B cell (primary cell): Measurements from ENCODE around the gene PLAC8L1. TPM values are rescaled to one million over a fixed set of nuclear protein-coding genes. Genes with fewer than 3 reads are reported as not detected.

Experiments
- ATAC-seq: fragments of 200-7000 bp; cut with Tn5 transposase; one replicate; pipeline ENCODE4 v1.10.0; 2021; ENCODE audit warnings: low read depth, mild to moderate bottlenecking, moderate number of reproducible peaks, moderate library complexity
- CTCF ChIA-PET: fragments of 350-600 bp; sonication (Branson Sonifier 250); formaldehyde crosslinking; loops from one replicate; lab custom pipeline; 2021; ENCODE audit warnings: antibody characterized with exemption, inconsistent platforms; lab: Charles Lee
- POLR2A ChIA-PET: fragments of 350-600 bp; sonication (Branson Sonifier 250); formaldehyde crosslinking; loops from one replicate; lab custom pipeline; 2021; ENCODE audit warnings: antibody characterized with exemption; lab: Charles Lee
- DNase-seq: peaks from one replicate; pipeline ENCODE4 v3.0.0; 2013
- H2AFZ ChIP-seq: 2 replicates; pipeline ENCODE4 v1.6.1; 2012; ENCODE audit warnings: mild to moderate bottlenecking, low read depth, low read length; ENCODE audit not compliant: insufficient read depth, poor library complexity, severe bottlenecking
- H3K27ac ChIP-seq, 2 donors: 1 replicate in 1 of 2; 2 replicates in 1 of 2; pipeline ENCODE4 v1.5.1; 2012 to 2013; ENCODE audit warnings: low read length in 2 of 2, mild to moderate bottlenecking in 2 of 2, moderate library complexity in 1 of 2
- H3K27me3 ChIP-seq, 4 experiments: fragments of 200-600 bp in 1 of 4; sonication (generic) in 1 of 4; replicated peaks in 1 of 4; 1 replicate in 2 of 4; 2 replicates in 2 of 4; pipeline versions ENCODE4 v1.6.1 to v1.7.0; 2013 to 2016; ENCODE audit warnings: low read length in 3 of 4, mild to moderate bottlenecking in 2 of 4, mixed read lengths in 1 of 4, moderate library complexity in 1 of 4; ENCODE audit not compliant: insufficient read depth in 4 of 4, control insufficient read depth in 3 of 4; ENCODE audit errors: control extremely low read depth in 1 of 4
- H3K36me3 ChIP-seq, 2 experiments: replicated peaks in 1 of 2; 1 replicate in 1 of 2; 2 replicates in 1 of 2; pipeline versions ENCODE4 v1.6.1 to v1.7.1; 2013; ENCODE audit warnings: low read length in 1 of 2; ENCODE audit not compliant: insufficient read depth in 2 of 2, control insufficient read depth in 1 of 2; ENCODE audit errors: control extremely low read depth in 1 of 2, extremely low read depth in 1 of 2
- H3K4me1 ChIP-seq, 2 donors: fragments of 200-600 bp in 1 of 2; sonication (generic) in 1 of 2; 1 replicate in 1 of 2; 2 replicates in 1 of 2; pipeline versions ENCODE4 v1.5.1 to v1.6.1; 2013 to 2017; ENCODE audit warnings: low read length in 2 of 2; ENCODE audit not compliant: control insufficient read depth in 2 of 2, insufficient read depth in 2 of 2
- H3K4me2 ChIP-seq: replicated peaks from 2 replicates; pipeline ENCODE3; 2012; ENCODE audit warnings: mild to moderate bottlenecking, low read depth, low read length; ENCODE audit not compliant: poor library complexity, severe bottlenecking
- H3K4me3 ChIP-seq, 5 experiments: fragments of 200-600 bp in 1 of 5; sonication (generic) in 1 of 5; 1 replicate in 3 of 5; 2 replicates in 2 of 5; pipeline versions ENCODE4 v1.5.1 to v1.7.0; 2011 to 2016; ENCODE audit warnings: low read length in 4 of 5, mild to moderate bottlenecking in 4 of 5, low read depth in 2 of 5, control low read depth in 1 of 5, moderate library complexity in 1 of 5; ENCODE audit not compliant: insufficient read depth in 1 of 5; ENCODE audit errors: control extremely low read depth in 1 of 5, extremely low read depth in 1 of 5
- H3K79me2 ChIP-seq: fragments of 200-600 bp; sonication (generic); one replicate; pipeline ENCODE4 v1.6.0; 2016; ENCODE audit warnings: low read length; ENCODE audit not compliant: control insufficient read depth, insufficient read depth
- H3K9ac ChIP-seq: fragments of 200-600 bp; sonication (generic); 2 replicates; pipeline ENCODE4 v1.6.1; 2017; ENCODE audit warnings: mild to moderate bottlenecking, low read length, moderate library complexity
- H3K9me3 ChIP-seq, 3 donors: one replicate each; pipeline versions ENCODE4 v1.6.1 to v1.7.1; 2013; ENCODE audit warnings: low read length in 2 of 3; ENCODE audit not compliant: control insufficient read depth in 2 of 3, insufficient read depth in 1 of 3; ENCODE audit errors: control extremely low read depth in 1 of 3
- H4K20me1 ChIP-seq: 2 replicates; pipeline ENCODE4 v1.6.0; 2012; ENCODE audit warnings: mild to moderate bottlenecking, low read length; ENCODE audit not compliant: insufficient read depth, control insufficient read depth, poor library complexity, severe bottlenecking
- H3K27ac Mint-ChIP-seq: one replicate; pipeline ENCODE4 v1.8.0; 2021; ENCODE audit warnings: mixed read lengths
- H3K27me3 Mint-ChIP-seq: one replicate; pipeline ENCODE4 v1.8.0; 2021; ENCODE audit warnings: mixed read lengths
- H3K4me1 Mint-ChIP-seq: one replicate; pipeline ENCODE4 v1.8.0; 2021; ENCODE audit warnings: mixed read lengths
- H3K4me3 Mint-ChIP-seq: one replicate; pipeline ENCODE4 v1.8.0; 2021; ENCODE audit warnings: mixed read lengths
- H3K9me3 Mint-ChIP-seq: one replicate; pipeline ENCODE4 v1.8.0; 2022; ENCODE audit warnings: mixed read lengths; ENCODE audit not compliant: insufficient read depth
- EZH2 ChIP-seq: IDR thresholded peaks from 2 replicates; pipeline ENCODE4 v1.6.1; 2012; ENCODE audit warnings: borderline replicate concordance, low read depth, mild to moderate bottlenecking, moderate library complexity, low read length; ENCODE audit not compliant: insufficient read depth, poor library complexity, severe bottlenecking
- whole genome bisulfite sequencing: methylation state at CpG from one replicate; pipeline ENCODE4 v1.1.5; 2013; ENCODE audit warnings: missing lambda C conversion rate; ENCODE audit not compliant: insufficient coverage; 5-methylcytosine and 5-hydroxymethylcytosine counted together
- intact Hi-C: fragments of 100-400 bp; cut with micrococcal nuclease; formaldehyde crosslinking; loops from one replicate; pipeline ENCODE4 v1.10.0; 2022
- polyA plus RNA-seq: library from polyadenylated mRNA; depleted of rRNA; stranded (reverse); fragments of >200 nt; gene quantifications from 2 replicates; pipeline ENCODE4 v1.2.3, GENCODE V29; 2012
- total RNA-seq, 2 donors: library from RNA; stranded (reverse); fragments of 120-200 nt in 1 of 2; gene quantifications; 1 replicate in 1 of 2; 2 replicates in 1 of 2; pipeline versions ENCODE4 v1.2.3 to v1.2.4, GENCODE V29; 2013 to 2022
- TF ChIP-seq, protein P1 (sequence below): fragments of 200-600 bp; IDR thresholded peaks from one replicate; pipeline ENCODE4 v1.8.0; 2022; ENCODE audit warnings: antibody characterized with exemption, mild to moderate bottlenecking

The PLAC8L1 gene
- total and polyA plus RNA-seq, 2 donors (not counting 1 experiment from before 2014, with no cell fraction given), result 0.49 TPM; not detected in 1

DNA sequence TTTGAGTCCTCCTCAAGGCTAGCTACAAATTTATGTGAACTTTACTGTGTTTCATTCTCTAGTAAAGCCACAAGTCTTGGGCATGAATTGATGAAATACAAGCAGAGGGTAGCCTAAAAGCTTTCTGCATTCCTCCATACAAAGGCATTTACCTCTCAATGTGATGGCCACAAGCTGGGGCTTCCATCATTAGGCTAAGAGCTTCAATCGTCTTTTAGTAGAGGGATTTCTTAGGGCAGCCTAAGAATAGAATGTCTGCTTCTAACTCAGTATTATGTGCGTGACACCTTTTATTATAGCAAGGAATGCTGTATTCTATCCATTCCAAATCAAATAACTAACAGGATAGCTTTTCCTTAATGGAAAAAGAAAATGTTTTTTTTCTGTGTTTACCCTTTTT is 3.7 kb downstream of the PLAC8L1 start:
- no peaks in the 10 kb centered on the region for H4K20me1 ChIP-seq
- Mint-ChIP-seq H3K27me3 (no peaks in the 10 kb centered on the region), H3K27ac (no peak overlapping the region), H3K4me1 (no peaks in the 10 kb centered on the region), H3K9me3 (no peaks in the 10 kb centered on the region), H3K4me3 (no peak overlapping the region)
- H3K79me2 ChIP-seq, result no peaks in the 10 kb centered on the region
- CTCF ChIA-PET, result interaction anchor here (0.6 to 0.7 kb wide), 2 partner anchors 12 to 290 kb away, joined by 3 read pairs; no protein-coding TSS in a partner anchor
- no peaks in the 10 kb centered on the region for H3K9me3 ChIP-seq
- H3K9ac ChIP-seq, result no peak overlapping the region
- TF ChIP-seq EZH2, result no peak
- TF ChIP-seq, protein P1, sequence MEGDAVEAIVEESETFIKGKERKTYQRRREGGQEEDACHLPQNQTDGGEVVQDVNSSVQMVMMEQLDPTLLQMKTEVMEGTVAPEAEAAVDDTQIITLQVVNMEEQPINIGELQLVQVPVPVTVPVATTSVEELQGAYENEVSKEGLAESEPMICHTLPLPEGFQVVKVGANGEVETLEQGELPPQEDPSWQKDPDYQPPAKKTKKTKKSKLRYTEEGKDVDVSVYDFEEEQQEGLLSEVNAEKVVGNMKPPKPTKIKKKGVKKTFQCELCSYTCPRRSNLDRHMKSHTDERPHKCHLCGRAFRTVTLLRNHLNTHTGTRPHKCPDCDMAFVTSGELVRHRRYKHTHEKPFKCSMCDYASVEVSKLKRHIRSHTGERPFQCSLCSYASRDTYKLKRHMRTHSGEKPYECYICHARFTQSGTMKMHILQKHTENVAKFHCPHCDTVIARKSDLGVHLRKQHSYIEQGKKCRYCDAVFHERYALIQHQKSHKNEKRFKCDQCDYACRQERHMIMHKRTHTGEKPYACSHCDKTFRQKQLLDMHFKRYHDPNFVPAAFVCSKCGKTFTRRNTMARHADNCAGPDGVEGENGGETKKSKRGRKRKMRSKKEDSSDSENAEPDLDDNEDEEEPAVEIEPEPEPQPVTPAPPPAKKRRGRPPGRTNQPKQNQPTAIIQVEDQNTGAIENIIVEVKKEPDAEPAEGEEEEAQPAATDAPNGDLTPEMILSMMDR, result no peak
- WGBS, result no CpG with 5 or more reads among the region's 2 CpGs
- H3K4me2 ChIP-seq, result no peak overlapping the region
- H3K4me3 ChIP-seq, result no peak overlapping the region
- no peak overlapping the region for H2AFZ ChIP-seq
- ATAC-seq (no peak), DNase-seq (no peak)
- no peaks in the 10 kb centered on the region for H3K4me1 ChIP-seq
- POLR2A ChIA-PET, result no interaction called here
- intact Hi-C loops, result no loop called here
- H3K36me3 ChIP-seq, result no peaks in the 10 kb centered on the region
- H3K27ac ChIP-seq, result no peak overlapping the region
- no peaks in the 10 kb centered on the region for H3K27me3 ChIP-seq

GRCh38 chr5:146098047-146098446 is 7.3 kb downstream of the PLAC8L1 start:
- no peak overlapping the region for H3K27ac ChIP-seq
- 100% methylated on average over 1 of the region's 6 CpGs for WGBS
- no peaks in the 10 kb centered on the region for H3K9me3 ChIP-seq
- ATAC-seq, result no peak
- H3K9ac ChIP-seq, result no peak overlapping the region
- DNase-seq, result no peak
- no peak overlapping the region for H3K4me3 ChIP-seq
- no peaks in the 10 kb centered on the region for H3K36me3 ChIP-seq
- Mint-ChIP-seq H3K27ac (no peak overlapping the region), H3K9me3 (no peaks in the 10 kb centered on the region), H3K4me3 (no peak overlapping the region), H3K27me3 (no peaks in the 10 kb centered on the region), H3K4me1 (no peaks in the 10 kb centered on the region)
- H3K27me3 ChIP-seq, result no peaks in the 10 kb centered on the region
- no peaks in the 10 kb centered on the region for H3K79me2 ChIP-seq
- POLR2A ChIA-PET, result no interaction called here
- intact Hi-C loops, result no loop called here
- H4K20me1 ChIP-seq, result no peaks in the 10 kb centered on the region
- CTCF ChIA-PET, result no interaction called here
- no peaks in the 10 kb centered on the region for H3K4me1 ChIP-seq
- TF ChIP-seq, protein P1, result no peak
- no peak for TF ChIP-seq EZH2
- H2AFZ ChIP-seq, result no peak overlapping the region
- no peak overlapping the region for H3K4me2 ChIP-seq
